Fibroblast of peridontal ligament (primary cell): ENCODE data around the gene VTI1A.

Experiments used
- DNase-seq: peaks from one replicate; pipeline ENCODE4 v3.0.0-alpha.2; 2010; ENCODE audit errors: extremely low read depth

Gene VTI1A

GRCh38 chr10:112678987-112679386, 232.0 kb downstream of the VTI1A start:
- DNase-seq = peak; percentile 62

- DNase-seq = no peak
Measured at GRCh38 chr10:112679392-112679791, 232.4 kb downstream of the VTI1A start.

GRCh38 chr10:112680586-112680985, 233.6 kb downstream of the VTI1A start:
- no peak for DNase-seq

GRCh38 chr10:112687647-112688046, 240.6 kb downstream of the VTI1A start:
- peak; percentile 71 for DNase-seq

- DNase-seq = peak; percentile 25
Measured at GRCh38 chr10:112689327-112690072, 242.5 kb downstream of the VTI1A start.

GRCh38 chr10:112695539-112695938, 248.5 kb downstream of the VTI1A start:
- no peak for DNase-seq

GRCh38 chr10:112696592-112696991, 249.6 kb downstream of the VTI1A start:
- DNase-seq = no peak

- DNase-seq = no peak
Measured at GRCh38 chr10:112698133-112698817, 251.3 kb downstream of the VTI1A start.

GRCh38 chr10:112698818-112699164, 251.8 kb downstream of the VTI1A start:
- DNase-seq = no peak

- no peak for DNase-seq
Measured at GRCh38 chr10:112700215-112700671, 253.2 kb downstream of the VTI1A start.

GRCh38 chr10:112701211-112701877, 254.3 kb downstream of the VTI1A start:
- DNase-seq = peak; percentile 27

GRCh38 chr10:112701878-112702255, 254.9 kb downstream of the VTI1A start:
- no peak for DNase-seq

GRCh38 chr10:112706577-112706976, 259.6 kb downstream of the VTI1A start:
- no peak for DNase-seq

- DNase-seq = no peak
Measured at GRCh38 chr10:112708461-112708860, 261.4 kb downstream of the VTI1A start.

- peak; percentile 35 for DNase-seq
Measured at GRCh38 chr10:112710528-112710927, 263.5 kb downstream of the VTI1A start.

- DNase-seq = peak; percentile 79
Measured at GRCh38 chr10:112711366-112711765, 264.4 kb downstream of the VTI1A start.

GRCh38 chr10:112712536-112712935, 265.5 kb downstream of the VTI1A start:
- DNase-seq = no peak

- peak; percentile 72 for DNase-seq
Measured at GRCh38 chr10:112713411-112713810, 266.4 kb downstream of the VTI1A start.

- no peak for DNase-seq
Measured at GRCh38 chr10:112715581-112715980, 268.6 kb downstream of the VTI1A start.

- DNase-seq = no peak
Measured at GRCh38 chr10:112716076-112716475, 269.1 kb downstream of the VTI1A start.

GRCh38 chr10:112716924-112717413, 270.0 kb downstream of the VTI1A start:
- DNase-seq = peak; percentile 67

GRCh38 chr10:112720178-112720577, 273.2 kb downstream of the VTI1A start:
- no peak for DNase-seq
